NK-92 treated with Interleukin-12 subunit alpha and Interleukin-12 subunit beta, amount 100 ng/mL, for 24 hours (cell line): Measurements from ENCODE around the gene KRTAP12-3.
"Not testable (repeated sequence)": the region's sequence is repeated elsewhere in the genome, so short reads cannot be mapped to it uniquely, and the experiment has no call there.

ENCODE experiments used
- DNase-seq: peaks from one replicate; lab custom pipeline; 2025; lab: John Stamatoyannopoulos, UW

Gene KRTAP12-3, protein sequence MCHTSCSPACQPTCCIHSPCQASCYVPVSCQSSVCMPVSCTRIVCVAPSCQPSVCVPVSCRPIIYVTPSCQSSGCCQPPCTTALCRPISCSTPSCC

DNA sequence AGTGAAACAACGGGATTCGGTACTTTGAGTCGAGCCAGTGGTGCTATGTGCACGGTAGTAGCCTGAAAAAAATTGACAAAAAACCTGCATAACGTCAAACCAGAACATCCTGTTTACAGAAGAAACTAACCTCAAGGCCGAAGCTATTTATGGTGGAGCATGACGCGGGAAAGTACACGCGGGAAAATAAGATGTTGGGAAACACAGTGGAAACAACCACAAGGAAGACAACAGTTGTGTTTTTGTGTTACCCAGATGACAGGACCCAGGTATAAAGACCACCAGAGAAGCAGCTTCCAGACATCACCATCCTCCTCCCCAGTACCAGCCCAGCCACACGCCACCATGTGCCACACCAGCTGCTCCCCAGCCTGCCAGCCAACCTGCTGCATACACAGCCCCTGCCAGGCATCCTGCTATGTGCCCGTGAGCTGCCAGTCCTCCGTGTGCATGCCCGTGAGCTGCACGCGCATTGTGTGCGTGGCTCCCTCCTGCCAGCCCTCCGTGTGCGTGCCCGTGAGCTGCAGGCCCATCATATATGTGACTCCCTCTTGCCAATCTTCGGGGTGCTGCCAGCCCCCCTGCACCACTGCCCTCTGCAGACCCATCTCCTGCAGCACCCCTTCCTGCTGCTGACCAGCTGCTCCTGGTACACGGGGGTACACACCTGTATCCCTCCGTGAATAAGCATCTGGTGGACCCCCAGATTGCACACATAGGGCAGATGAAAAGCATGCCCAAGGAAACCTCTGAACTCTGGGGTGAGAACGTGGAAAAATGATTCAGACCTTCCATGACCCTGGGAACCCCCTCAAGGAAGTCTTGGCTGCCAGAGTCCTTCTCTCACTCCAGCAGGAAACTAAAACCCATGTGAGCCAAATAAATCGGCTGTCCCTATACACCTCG, at the start of gene KRTAP12-3:
TSS of gene KRTAP12-3 (plus strand) at position 298 of the 906 bp plus-strand sequence. CDS start at position 346, 48 bp downstream.
- no peak for DNase-seq

DNA sequence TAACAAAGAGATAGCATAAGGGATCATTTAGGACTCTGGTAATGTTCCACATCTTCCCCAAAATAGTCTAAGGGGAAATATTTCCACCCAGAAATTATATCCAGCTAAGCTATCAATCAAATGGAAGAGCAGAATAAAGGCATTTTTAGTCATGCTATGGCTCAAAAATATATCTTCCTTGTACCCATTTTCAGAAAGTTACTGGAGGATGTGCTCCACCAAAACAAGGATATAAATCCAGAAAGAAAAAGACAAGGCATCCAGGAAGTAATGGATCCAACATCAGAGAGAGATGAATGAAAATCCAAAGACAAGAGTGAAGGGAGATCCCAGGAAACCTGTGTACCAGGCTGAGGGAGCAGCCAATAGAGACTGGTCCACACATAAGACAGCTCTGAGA, 48.5 kb upstream of the KRTAP12-3 start:
- DNase-seq, result no peak

DNA sequence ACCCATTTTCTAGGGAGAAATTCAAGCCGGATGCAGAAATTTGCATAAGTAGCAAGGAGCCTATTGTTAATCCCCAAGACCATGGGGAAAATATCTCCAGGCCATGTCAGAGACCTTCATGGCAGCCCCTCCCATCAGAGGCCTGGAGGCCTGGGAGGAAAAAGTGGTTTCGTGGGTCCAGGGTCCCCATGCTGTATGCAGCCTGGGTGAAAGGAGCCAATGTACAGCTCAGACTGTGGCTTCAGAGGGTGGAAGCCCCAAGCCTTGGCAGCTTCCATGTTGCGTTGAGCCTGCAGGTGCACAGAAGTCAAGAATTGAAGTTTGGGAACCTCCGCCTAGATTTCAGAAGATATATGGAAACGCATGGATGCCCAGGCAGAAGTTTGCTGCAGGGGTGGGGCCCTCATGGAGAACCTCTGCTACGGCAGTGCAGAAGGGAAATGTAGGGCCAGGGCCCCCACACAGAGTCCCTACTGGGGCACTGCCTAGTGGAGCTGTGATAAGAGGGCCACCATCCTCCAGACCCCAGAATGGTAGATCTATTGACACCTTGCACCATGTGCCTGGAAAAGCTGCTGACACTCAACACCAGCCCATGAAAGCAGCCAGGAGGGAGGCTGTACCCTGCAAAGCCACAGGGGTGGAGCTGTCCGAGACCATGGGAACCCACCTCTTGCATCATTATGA, 47.4 kb upstream of the KRTAP12-3 start:
- DNase-seq, result not testable (repeated sequence)

DNA sequence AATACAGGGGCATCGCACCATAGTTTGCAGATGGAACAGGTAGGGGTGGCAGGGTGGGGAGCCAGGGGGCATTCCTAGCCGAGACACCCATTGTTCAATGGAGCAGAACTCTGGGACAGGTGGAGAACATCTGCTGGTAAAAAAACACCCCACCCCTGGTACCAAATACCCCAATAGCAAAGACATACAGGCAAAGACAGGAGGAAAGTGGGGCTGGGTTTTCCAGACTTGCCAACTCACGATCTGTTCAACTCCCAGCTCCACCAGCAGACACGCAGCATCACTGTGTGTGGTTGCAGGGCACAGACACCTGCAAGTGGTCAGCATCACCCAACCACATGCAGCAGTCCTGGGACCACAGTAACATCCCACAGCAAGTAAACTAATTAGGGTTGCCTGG, 46.2 kb upstream of the KRTAP12-3 start:
- no peak for DNase-seq

DNA sequence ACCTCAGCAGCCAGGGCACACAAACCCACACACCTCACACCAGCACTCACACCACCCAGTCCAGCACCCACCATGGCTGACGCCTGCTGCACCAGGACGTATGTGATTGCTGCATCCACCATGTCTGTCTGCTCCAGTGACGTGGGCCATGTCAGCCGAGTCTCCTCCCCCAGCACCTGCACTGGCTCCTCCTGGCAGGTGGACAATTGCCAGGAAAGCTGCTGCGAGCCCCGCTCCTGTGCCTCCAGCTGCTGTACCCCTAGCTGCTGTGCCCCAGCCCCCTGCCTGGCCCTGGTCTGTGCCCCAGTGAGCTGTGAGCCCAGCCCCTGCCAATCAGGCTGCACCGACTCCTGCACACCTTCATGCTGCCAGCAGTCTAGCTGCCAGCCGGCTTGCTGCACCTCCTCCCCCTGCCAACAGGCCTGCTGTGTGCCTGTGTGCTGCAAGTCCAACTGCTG, 45.7 kb upstream of the KRTAP12-3 start, which contains the start of gene KRTAP10-8:
TSS of gene KRTAP10-8 (plus strand) at position 51 of the 458 bp plus-strand sequence. CDS start at position 73, 22 bp downstream.
- no peak for DNase-seq

DNA sequence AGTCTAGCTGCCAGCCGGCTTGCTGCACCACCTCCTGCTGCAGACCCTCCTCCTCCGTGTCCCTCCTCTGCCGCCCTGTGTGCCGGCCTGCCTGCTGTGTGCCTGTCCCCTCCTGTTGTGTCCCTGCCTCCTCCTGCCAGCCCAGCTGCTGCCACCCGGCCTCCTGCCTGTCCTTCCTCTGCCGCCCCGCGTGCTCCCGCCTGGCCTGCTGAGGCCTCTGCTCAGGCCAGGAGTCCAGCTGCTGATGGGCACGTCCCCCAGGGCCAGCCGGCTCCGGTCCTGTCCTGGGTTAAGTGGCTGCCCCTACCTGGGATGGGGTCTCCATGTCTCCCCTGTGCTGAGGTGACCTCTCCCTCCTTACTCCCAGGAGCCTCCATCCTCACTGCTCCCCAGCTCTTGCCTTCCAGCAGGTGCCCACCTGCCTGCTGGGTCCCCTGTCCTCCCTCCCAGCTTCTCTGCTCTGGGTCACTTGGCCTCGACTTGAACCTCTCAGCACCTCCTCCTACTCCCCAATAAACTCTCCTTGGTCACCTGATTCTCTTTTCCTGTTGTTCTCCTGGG, 45.0 kb upstream of the KRTAP12-3 start:
- DNase-seq, result no peak

DNA sequence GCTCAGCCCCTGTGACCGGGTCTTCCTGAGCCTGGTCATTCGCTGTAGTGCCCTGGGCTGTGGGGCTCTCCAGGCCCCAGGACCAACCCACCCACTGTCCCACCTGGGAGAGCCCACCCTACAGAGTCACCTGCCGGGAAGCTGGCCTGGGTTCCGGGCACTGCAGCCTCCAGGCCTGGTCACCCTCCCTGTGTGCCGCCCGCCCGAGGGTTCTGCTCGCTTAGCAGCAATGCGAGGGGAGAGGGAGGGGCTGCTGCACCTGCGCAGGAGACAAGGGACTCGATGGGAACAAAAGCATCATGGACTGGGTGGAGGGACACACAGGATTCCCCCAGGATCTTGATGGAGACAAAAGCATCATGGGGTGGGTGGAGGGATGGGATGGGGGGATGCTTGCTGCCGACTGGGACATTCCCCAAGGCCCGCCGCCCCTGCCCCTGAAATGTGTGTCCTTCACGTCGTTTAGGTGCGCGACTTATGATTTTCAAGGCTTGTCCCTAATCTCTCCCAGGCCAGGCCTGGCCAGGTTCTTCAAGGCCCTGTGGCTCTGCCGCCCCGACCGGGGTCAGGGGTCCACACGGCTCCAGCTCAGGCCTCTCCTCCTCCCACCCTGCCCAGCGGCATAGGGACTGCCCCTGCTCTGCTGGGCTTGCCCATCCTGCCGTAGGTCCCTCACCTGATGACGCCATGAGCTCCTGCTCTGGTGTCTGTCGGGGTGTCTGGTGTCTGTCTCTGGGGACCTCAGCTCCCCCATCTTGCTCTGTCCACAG, 44.2 kb upstream of the KRTAP12-3 start:
- DNase-seq, result no peak

DNA sequence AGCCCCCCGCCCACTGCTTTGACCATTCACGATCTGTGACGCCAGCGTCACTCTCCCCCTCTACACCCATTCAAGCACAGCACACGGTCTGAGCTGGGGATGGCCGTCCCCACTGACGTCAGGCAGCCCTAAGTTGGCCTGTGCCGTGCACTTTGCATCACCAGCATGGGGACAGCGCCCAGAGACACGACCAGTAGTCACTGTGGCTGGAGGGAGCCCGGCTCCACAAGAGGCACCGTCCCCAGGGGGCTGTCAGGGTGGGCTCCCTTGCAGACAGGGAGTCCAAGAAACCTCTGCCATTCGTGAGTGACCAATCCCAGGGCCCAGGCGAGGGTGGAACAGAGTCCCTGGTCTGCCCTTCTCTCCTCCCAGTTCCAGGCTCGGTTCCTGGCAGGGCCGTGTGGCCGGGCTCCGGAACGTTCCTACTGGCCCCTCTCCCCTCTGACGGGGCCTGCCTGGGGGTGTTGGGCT, 43.5 kb upstream of the KRTAP12-3 start:
- no peak for DNase-seq

DNA sequence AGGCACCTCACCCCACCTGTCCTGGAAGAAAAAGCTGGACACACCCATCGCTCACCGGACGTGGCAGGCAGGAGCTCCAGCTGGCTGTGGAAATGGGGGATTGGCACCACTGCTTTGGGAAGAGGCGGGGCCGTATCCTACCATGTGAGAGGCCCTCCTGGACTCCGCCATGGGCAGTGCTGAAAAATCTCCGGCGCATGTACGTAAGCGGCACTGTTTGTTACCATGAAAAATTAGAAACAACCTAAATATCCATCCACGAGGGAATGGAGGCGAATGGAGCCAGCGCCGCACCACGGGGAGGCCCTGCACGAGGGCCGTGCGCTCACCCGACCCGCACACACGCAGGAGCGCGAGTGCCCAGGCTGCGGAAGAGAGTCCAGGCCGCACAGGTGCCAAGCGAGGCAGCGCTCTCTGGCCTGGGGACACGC, 42.8 kb upstream of the KRTAP12-3 start:
- no peak for DNase-seq

DNA sequence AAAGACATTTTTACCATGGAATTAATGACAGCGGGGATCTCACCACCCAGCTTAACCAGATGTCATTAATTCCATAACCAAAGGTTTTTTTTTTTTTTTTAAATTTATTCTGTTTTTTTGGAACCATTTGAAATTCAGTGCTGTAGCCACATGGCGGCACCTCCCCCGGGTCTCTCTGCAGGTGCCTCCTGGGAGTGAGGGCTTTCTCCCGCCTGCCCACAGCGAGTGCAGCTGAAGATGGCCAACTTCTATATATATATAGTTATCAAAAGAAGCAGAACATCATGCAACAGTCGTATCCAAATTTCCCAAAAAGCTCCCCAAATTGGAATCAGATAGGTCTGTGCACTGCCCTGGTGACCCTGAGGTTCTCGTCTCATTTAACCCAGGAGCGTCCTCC, 42.3 kb upstream of the KRTAP12-3 start:
- no peak for DNase-seq

DNA sequence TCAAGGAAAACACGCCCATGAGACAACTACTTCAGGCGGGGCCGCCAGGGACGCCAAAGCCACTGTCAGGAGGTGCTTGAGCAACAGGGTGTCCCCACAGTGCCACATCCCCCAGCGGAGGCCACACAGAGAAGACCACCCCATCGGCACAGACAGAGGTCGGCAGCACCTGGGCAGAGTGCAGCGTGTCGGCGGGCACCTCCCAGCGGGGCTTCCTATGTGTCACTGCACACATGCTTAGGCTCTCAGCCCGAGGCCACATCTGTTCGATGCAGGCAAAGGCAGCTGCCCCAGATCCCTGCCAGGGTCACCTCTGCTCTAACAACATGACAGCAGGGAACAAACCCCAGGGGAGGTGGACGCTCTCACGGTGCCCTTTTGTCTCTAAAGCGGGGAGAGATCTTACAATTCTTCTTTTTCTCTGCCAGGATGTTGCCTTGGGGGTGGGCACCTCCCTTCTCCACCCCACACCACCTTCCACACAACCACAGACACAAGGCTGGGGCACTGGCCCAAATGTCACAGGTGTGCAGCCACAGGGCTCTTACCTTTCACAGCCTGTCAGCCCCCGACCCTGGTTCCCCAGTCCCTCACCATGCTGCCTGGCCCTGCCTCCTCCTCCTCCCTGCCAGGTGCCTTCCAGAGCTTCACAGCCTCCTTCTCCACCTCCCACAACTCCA, 41.7 kb upstream of the KRTAP12-3 start:
- DNase-seq, result no peak

DNA sequence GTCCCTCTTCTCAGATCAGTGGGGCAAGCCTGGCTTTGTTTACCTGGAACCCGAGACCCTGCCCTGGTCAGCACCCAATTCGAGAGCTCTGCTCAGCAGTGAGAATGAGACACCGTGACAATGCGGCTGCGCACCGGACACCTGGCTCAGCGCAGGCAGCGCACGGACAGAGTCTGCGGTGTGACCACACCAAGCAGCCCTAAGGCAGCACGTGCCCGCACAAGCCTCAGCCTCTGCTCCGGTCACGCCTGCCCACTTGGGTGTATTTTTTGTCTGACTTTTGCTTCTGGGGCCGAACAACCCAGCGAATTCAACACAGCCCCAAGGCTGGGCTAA, 41.2 kb upstream of the KRTAP12-3 start:
- no peak for DNase-seq

DNA sequence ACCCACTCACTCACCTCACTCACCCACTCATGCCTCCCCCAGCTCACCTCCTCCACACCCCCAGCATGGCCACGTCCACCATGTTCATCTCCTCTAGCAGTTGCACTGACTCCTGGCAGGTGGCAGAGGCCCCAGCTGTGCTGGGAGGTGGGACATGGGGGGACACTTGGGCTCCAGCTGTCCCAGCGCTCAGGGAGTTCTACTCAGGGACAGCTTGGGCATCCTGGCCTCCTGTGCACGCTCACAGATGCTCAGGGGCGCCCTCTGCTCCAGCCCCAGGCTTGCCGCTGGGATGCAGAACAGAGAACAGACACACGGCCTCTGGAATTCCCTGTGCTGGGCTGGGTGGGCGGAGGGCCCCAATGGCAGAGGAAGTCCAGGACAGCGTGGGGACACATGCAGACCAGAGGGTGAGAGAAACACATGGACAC, 40.6 kb upstream of the KRTAP12-3 start:
- no peak for DNase-seq

DNA sequence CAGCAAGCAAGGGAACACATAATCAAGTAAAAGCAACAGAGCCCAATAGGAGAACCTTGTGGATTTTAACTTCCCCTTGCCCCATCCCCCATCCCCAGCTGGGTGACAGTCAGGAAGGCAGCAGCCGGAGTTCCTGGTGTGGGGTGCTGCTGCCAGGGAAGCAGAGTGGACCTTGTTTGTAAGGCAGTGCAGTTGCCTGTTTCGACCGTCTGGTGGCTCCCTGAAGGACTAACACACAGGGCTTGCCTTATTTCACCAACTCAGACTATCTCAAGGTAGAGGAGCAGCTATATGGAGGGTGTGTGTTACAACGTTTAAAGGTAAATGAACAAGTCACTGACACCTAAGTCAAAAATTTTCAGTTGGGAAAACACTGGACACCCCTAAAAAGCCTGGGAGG, 39.2 kb upstream of the KRTAP12-3 start:
- no peak for DNase-seq

DNA sequence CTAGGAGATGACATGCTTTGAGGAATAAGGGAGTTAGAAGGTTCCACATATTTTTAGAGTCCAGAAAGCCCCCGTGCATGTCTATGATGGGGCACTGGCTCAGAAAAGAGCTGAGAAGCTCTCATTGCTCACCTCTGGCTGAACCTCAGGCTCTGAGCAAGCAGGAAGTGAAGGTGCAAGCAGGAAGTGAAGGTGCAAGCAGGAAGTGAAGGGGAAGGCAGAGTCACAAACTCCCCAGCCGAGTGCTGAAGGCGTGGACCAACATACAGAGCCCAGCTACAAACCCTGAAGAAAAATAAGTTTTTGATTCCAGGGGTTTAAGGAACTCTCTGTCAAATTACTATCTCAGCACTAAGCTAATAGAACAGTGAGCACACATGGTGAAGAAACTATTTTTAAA, 38.8 kb upstream of the KRTAP12-3 start:
- DNase-seq, result peak; percentile 50

DNA sequence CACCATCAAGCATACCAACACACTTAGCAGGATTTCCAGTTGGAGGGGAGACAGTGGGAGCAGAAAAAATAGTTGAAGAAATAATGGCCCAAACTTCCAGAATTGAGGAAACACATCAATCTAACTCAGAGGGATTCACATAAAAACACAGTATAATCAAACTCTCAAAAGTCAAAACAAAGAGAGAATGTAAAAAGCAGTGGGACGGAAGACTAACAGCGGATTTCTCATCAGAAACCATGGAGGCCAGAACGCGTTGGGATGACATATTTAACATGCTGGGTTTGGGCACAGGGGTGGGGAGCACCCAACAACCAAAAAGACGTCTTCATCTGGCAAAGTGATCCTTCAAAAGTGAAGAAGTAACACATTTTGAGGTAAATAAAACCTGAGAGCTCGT, 37.8 kb upstream of the KRTAP12-3 start:
- no peak for DNase-seq

DNA sequence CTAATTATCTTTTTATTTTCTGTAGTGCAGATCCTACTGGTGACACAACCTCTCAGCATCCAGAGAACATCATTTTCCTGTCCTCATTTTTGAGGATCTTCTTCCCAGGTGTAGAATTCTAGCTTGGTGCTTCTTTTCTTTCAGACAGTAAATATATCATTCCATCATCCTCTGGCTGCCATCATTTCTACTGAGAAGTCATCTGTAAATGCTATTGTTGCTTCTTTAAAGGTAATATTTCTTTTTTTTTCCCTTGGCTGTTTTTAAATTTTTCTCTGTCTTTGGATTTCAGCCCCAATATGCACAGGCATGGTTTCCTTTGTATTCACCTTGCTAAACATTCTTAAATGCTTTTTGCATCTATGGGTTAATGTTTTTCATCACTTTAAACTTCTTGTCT, 34.2 kb upstream of the KRTAP12-3 start:
- DNase-seq, result no peak

DNA sequence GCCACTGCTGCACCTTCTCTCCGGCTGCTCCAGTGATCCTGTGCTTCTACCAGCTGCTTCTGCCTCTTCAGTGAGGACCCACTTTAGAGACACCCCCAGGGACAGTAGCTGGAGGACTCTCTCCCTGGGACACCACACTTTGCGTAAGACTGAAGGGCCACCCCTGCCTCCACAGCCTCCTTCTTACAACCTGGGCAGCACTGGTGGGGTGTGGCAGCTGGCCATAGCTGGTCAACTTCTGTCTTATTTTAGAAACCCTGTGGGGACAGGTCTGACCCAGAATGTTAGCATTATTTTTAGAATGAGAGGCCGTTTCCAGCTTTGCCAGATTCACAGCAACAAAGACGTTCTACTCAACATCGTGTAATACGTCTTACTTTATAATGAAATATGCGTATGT, 32.0 kb upstream of the KRTAP12-3 start:
- DNase-seq, result no peak

DNA sequence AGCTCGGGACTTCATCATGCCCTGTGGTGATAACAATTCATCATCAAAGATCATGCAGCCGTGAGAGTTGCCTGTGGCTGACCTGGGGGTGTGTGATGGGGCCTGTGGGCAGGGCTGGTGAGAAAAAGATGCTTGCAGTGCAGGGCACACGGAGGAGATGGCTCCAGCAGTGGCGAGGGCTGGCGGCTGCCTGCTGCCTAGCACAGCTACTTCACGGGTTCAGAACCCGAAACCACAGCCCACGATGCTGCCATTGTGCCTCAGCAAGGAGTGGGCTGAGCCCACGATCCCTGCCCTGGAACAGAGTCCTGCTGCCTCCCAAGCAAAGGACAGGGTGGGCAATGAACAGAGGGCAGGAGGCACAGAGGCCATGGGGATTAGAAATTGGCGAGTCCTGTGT, 31.5 kb upstream of the KRTAP12-3 start:
- no peak for DNase-seq

DNA sequence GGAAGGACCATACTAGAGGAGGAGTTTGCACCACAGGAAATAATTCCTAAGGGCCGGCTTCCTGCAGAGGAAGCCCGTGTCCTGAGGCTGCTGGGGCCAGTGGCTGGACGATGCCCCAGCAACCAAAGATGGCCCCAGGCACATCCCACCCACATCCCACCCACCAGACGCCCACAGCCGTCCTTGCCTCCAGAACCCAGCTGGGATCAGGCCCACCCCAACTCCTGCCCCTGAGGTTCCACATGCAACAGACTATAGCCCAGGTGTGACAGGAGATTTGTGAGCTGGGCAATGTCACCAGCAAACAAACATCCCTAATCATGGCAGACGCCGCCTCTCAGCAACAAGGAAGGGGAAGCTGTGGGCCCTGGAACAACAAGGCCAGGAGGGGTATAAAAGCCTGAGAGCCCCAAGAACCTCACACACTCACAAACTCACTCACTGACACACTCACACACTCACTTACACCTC, 31.0 kb upstream of the KRTAP12-3 start, which contains the start of gene KRTAP10-9:
TSS of gene KRTAP10-9 (plus strand) at position 421 of the 471 bp plus-strand sequence. CDS start 79 bp downstream, outside the sequence.
- no peak for DNase-seq
